LNCaP clone FGC (cell line): ENCODE data around the gene CD8B2.
"Not testable (repeated sequence)": the region's sequence is repeated elsewhere in the genome, so short reads cannot be mapped to it uniquely, and the experiment has no call there.

Experiments
- DNase-seq: peaks from one replicate; pipeline ENCODE4 v3.0.0-alpha.2; 2011; ENCODE audit warnings: low read depth
- H3K4me3 ChIP-seq: 2 replicates; pipeline ENCODE4 v1.5.1; 2011; ENCODE audit warnings: mild to moderate bottlenecking, low read depth, low read length, control low read depth
- TF ChIP-seq, protein P1 (sequence below): IDR thresholded peaks from 2 replicates; pipeline ENCODE4 v1.5.1; 2012; ENCODE audit warnings: mild to moderate bottlenecking; ENCODE audit not compliant: control insufficient read depth, insufficient read depth; ENCODE audit errors: extremely low read depth

CD8B2 gene

DNA sequence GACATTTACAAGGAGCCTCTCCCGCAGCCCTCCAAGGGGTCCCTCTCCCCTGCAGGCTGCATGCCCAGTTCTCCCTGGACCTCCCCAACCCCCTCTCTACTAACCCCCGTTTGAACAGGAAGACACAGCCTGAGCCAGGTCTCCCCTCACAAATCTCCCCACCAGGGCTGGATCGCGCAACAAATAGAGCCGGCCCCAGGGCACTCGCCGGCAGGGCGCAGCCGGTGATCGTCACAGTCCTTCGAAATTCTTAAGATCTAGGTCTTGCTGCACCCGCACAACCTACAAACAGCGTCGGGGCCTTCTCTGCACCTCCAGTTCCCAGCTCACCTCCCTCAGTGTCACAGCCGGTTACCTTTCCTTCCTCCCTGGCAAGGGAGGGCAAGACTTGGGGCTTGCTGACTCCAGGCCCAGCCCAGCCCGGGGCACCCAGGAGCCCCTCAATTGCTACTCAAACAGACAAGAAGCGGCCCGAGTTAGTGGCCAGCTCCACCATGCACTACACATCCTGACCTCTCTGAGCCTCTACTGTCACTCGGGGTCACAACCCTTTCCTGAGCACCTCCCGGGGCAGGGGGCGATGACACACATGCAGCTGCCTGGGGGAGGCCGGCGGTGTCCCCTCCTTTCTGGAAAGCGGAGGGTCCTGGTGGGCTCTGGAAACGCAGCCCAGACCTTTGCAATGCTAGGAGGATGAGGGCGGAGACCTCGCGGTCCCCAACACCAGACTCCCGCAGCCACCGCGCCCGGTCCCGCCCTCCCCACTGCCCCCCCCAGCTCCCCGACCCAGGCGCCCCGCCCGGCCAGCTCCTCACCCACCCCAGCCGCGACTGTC is at the start of gene CD8B2:
Gene CD8B2, plus strand, starts transcription at position 814 of the 835 bp plus-strand sequence. CDS start 63 bp downstream, outside the sequence.
- not testable (repeated sequence) for DNase-seq, H3K4me3 ChIP-seq

DNA sequence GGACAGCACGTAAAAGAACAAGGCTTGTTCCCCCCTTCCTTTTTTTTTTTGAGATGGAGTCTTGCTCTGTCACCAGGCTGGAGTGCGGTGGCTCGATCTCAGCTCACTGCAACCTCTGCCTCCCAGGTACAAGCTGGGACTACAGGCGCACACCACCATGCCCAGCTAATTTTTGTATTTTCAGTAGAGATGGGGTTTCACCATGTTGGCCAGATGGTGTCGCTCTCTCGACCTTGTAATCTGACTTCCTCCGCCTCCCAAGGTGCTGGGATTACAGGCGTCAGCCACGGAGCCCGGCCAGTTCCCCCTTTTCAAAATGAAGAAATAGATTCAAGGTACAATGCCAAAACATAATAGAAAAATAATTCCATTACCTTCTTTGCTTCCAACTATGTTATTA is 25.3 kb upstream of the CD8B2 start:
- H3K4me3 ChIP-seq, DNase-seq: not testable (repeated sequence)
- TF ChIP-seq, protein P1, sequence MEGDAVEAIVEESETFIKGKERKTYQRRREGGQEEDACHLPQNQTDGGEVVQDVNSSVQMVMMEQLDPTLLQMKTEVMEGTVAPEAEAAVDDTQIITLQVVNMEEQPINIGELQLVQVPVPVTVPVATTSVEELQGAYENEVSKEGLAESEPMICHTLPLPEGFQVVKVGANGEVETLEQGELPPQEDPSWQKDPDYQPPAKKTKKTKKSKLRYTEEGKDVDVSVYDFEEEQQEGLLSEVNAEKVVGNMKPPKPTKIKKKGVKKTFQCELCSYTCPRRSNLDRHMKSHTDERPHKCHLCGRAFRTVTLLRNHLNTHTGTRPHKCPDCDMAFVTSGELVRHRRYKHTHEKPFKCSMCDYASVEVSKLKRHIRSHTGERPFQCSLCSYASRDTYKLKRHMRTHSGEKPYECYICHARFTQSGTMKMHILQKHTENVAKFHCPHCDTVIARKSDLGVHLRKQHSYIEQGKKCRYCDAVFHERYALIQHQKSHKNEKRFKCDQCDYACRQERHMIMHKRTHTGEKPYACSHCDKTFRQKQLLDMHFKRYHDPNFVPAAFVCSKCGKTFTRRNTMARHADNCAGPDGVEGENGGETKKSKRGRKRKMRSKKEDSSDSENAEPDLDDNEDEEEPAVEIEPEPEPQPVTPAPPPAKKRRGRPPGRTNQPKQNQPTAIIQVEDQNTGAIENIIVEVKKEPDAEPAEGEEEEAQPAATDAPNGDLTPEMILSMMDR: peak; percentile 30

DNA sequence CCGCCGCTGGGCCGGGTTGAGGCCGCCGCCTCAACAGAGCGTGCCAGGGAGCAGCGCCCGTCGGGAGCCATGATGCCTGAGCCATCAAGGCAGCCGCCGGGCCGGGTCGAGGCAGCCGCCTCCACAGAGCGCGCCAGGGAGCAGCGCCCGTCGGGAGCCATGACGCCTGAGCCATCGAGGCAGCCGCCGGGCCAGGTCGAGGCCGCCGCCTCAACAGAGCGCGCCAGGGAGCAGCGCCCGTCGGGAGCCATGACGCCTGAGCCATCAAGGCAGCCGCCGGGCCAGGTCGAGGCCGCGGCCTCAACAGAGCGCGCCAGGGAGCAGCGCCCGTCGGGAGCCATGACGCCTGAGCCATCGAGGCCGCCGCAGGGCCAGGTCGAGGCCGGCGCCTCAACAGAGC is 19.6 kb upstream of the CD8B2 start:
- H3K4me3 ChIP-seq, DNase-seq: not testable (repeated sequence)

DNA sequence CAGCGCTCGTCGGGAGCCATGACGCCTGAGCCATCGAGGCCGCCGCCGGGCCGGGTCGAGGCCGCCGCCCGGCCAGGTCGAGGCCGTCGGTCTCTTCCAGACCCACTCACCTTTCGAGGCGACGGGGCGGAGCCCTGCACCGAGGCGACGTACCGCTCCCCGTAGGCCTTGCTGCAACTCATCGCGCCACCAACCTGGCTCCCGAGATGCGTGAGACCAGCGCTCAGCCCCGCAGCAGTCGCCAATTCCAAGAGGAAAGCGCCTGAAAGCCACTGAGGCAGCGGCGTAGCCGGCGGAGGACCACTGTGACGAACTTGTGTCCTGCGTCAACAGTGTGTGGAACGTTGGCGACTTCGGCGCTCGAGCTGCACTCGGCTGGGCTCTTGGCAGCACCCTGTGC is 19.1 kb upstream of the CD8B2 start, which contains the start of gene RGPD3:
Gene RGPD3, minus strand, starts transcription at position 307 of the 400 bp plus-strand sequence. Its CDS starts 125 bp downstream, at position 182.
- not testable (repeated sequence) for H3K4me3 ChIP-seq, DNase-seq

DNA sequence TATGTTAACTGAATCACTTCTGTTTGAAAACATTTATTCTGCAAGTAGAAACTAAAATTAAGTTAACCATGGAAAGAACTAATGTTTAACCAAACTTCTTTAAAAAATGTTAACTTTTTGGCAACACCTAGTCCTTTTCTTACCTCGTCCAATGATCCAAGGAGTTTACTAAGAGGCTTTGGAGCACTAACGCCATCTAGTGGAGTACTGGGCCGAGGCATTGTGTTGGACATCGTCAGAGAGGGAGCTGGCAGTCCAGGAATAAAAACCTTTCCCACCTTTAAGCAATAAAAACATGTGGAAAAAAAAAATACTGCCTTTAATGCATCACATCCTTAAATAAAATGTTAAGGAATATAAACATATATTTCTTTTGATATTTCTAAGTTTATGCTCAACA is 16.5 kb upstream of the CD8B2 start:
- TF ChIP-seq, protein P1: peak; percentile 32; the same call in 1 of the 2 replicates
- not testable (repeated sequence) for H3K4me3 ChIP-seq, DNase-seq

DNA sequence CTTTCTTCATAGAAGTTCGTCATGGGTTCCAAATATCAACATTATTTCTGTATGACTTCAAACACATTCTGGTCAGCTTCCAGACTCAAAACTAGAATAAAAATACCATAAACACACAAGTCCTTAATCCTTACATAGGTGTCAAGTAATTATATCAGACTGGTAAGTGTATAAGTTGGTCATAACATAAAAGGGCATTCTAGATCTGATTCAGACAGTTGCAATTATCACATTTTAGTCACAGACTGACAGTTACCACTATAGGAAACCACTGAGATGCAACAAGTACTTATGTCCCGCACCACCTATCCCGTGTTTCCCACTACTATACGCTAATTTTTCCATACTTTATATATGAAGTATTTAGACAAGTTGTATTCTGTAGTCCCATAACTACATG is 9.5 kb upstream of the CD8B2 start:
- not testable (repeated sequence) for H3K4me3 ChIP-seq, DNase-seq

DNA sequence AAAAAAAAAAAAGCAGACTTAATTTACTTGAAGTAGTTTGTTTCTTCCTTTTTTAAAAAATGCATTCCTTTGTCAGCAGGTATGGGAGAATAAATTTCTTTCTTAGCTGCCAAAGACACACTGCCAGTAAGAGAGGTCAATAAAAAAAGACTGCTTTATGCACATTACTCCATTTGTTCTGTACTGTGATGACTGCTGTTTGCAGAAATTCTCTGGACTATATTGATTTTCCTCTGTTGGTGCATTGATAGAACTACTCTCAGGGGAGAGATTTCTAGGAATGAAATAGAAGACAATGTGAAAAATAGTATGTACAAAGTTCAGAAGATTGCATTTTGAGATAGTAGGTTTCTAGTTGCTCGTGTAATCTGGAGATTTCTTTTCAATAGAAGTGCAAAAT is 7.6 kb upstream of the CD8B2 start:
- H3K4me3 ChIP-seq, DNase-seq: not testable (repeated sequence)

DNA sequence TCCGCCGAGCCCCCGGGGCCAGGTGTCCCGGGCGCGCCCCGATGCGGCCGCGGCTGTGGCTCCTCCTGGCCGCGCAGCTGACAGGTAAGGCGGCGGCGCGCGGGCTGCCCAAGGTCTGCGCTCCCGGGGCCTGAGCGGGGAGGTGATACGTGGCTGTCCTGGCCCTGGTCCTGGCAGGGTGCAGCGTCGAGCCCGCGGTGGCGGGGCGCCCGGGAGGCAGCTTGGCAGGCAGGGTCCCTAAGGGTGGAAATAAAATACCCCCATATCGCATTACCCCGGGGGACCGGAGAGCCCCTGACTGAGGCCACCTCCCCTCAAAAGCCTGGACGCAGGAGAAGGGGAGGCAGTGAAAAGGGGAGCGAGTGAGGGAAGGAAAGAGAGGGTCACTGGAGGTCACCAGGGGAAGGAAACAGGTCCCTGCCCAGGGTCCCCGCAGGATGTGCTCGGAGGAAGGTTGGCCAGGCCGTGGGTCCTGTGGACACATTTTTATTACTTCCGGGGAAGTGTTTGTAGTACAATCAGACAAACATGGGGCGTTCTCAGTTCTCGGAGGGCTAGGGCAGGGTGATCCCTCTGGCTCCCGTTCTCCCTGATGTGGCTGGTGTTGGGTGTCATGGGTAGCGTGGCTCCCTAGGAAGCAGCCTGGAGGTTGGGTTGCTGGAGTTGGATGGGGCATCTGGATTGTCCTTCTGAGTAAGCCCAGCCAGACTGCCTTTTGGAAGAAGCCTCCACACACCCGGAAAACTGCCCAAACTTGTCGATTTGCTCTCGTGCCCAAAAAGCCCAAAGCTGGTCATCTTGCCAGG is 425 bp downstream of the CD8B2 start:
- H3K4me3 ChIP-seq, DNase-seq: not testable (repeated sequence)

DNA sequence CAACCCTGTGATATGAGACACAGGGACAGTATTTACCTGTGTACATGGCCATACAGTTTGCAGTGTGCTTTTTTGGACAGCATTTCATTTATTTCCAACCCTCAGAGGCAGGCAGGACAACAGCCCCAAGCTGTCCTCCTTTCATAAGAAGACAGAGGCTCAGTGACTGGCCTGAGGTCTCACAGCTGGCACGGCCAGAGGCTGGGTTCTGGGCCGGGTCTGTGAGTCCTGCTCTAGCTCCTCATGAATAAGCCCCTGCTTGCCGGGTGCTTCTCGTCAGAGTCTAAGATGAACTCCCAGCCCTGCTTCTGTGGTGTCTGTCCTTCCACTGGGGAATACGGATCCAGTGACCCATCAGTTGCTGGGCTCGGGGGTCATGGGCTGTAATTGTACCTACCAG is 2.5 kb downstream of the CD8B2 start:
- DNase-seq, H3K4me3 ChIP-seq: not testable (repeated sequence)

DNA sequence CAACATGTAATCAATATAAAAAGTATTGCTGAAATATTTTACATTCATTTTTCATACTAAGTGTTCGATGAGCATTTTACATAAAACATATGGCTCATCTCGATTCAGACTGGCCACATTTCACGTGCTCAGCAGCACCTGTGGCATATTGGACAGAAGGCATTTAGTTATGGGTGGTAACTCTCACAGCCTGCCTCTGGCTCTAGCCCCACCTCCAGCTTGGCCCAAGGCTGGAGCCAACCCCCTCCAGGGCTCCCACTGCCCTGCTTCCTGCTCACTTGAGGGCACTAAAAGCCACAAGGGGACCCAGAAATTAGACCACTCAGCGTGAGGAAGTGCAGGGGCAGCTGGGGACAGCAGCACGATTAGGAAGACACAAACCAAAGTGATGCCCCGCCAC is 5.2 kb downstream of the CD8B2 start:
- DNase-seq, H3K4me3 ChIP-seq: not testable (repeated sequence)

DNA sequence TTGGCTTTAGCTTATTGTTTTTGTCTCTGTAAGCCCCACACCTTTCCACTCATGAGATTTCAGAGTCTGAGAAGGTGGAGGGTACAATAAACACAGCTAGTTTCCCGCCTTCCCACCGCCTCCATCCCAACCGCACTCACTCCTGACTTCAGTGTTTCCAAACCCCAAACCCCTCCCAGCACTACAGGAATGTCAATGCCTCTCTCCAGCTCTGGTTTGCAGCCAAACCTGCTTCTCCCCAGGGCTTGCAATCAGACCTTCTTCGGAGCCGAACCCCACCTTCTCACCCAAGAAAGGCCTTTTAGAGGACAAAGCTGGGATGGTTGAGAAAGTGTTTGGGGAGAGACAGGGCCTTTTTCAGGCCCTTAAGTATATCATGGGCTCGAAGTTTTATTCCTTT is 5.7 kb downstream of the CD8B2 start:
- H3K4me3 ChIP-seq, DNase-seq: not testable (repeated sequence)

DNA sequence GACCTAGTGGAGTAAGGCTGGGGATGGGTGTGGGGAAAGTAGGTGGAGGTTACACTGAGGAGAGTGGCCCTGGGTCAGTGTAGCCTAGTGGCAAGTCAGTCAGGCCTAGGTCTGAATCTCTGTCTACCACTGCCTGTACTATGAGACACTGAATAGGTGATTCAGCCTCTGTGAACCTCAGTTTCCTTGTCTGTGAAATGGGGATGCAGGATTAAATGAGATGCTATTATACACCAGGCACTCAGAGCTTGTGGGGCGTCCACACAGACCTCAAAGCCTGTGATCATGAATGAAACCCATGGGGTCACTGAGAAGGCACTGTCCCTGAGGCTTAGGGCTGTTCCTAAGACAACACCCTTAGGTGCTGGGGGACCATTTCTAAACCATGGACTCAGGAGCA is 11.4 kb downstream of the CD8B2 start:
- DNase-seq, H3K4me3 ChIP-seq: not testable (repeated sequence)

DNA sequence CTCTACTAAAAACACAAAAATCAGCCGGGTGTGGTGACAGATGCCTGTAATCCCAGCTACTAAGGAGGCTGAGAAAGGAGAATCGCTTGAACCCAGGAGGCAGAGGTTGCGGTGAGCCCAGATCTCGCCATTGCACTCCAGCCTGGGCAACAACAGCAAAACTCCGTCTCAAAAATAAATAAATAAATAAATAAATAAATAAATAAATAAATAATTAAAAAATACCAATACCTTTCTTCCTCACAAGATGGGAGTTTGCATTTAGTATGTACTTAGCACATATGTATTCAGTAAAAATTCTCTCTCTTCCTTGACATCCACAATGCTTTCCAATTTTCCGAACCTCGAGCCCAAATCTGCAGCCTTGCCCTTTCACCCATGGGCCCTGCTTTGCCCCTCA is 13.2 kb downstream of the CD8B2 start:
- H3K4me3 ChIP-seq, DNase-seq: not testable (repeated sequence)

DNA sequence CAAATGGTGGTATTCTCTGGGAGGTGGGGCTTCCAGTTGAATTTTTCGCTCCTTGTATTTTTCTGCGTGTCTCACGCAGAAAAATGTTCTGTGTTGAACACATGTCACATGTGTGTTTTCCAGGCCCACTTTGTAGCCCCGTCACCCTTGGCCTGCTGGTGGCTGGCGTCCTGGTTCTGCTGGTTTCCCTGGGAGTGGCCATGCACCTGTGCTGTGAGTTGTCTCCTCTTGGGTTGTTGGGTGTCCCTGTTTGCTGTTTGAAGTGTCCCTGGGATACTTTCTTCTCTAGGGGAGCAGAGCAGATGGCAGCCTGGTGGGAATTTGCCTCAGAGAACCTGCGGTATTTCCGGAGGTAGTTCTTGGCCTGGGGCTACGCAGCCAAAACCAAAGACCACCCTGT is 15.2 kb downstream of the CD8B2 start:
- not testable (repeated sequence) for DNase-seq, H3K4me3 ChIP-seq

DNA sequence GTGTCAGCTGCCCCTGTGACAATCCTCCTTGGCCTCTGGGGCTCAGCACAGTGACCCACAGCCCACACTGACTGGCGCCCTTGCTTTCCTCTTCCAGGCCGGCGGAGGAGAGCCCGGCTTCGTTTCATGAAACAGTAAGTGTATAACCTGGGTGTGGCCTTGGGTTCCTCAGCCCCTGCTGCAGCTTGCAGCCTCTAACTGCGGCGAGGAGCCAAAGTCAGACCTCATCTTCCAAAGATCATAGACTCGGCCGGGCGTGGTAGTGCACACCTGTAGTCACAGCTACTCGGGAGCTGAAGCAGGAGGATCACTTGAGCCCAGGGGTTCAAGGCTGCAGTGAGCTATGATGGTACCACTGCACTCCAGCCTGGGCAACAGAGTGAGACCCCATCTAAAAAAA is 17.0 kb downstream of the CD8B2 start:
- H3K4me3 ChIP-seq, DNase-seq: not testable (repeated sequence)

DNA sequence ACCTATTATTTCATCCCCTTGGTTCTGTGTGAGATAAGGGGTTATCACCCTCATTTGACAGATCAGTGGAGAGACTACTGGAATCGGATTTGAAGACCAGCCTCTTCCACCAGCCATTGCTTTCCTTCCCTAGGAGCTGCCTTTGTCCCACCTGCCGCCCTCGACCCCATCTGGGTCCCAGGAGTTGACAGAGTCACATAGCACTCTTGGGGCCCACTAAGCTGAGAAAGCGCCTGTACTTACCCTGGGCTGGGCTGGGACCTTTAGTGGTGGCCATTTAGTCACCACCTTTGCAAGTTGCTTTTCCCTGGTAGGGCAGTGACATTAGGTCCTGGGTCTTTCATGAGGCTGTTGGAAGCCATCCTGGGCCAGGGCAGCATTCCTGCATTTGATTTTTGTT is 17.6 kb downstream of the CD8B2 start:
- not testable (repeated sequence) for H3K4me3 ChIP-seq, DNase-seq
